ENCODE results near the gene RALGDS.

GRCh38 chr9:133164191-133164590 lies 43.2 kb upstream of the RALGDS start:
- TF ChIP-seq CTCF (IDR thresholded peaks at IDR 0.05; ENCODE audit: insufficient read depth, low read length) (no peak), POLR2AphosphoS5 (IDR thresholded peaks at IDR 0.05; ENCODE audit: low read depth) (no peak), SPI1 (IDR thresholded peaks at IDR 0.05; ENCODE audit: borderline replicate concordance, low read depth) (no peak), REST (IDR thresholded peaks at IDR 0.05; ENCODE audit: insufficient replicate concordance, low read depth) (no peak), GABPA (IDR thresholded peaks at IDR 0.05; ENCODE audit: low read depth) (no peak)
